Measurements from ENCODE around the gene CNGB1.
"Not testable (repeated sequence)": the region's sequence is repeated elsewhere in the genome, so short reads cannot be mapped to it uniquely, and the experiment has no call there.

Gene CNGB1

GRCh38 chr16:57917489-57917888 is 53.4 kb downstream of the CNGB1 start:
- H3K36me3 ChIP-seq (ENCODE audit: control insufficient read depth, insufficient read depth, low read length); H3K4me1 ChIP-seq (ENCODE audit: control insufficient read depth, insufficient read depth, low read length); H3K9me3 ChIP-seq (ENCODE audit: control insufficient read depth, insufficient read depth, low read length); H3K9ac ChIP-seq (ENCODE audit: low read depth, low read length); H3K4me3 ChIP-seq (ENCODE audit: low read depth, low read length); H3K27me3 ChIP-seq (ENCODE audit: control insufficient read depth, insufficient read depth, low read length): not testable (repeated sequence)

- H3K27me3 ChIP-seq (ENCODE audit: control insufficient read depth, insufficient read depth, low read length), result no peaks in the 10 kb centered on the region
- H3K4me1 ChIP-seq (ENCODE audit: control insufficient read depth, insufficient read depth, low read length), result no peaks in the 10 kb centered on the region
- no peaks in the 10 kb centered on the region for H3K9me3 ChIP-seq (ENCODE audit: control insufficient read depth, insufficient read depth, low read length)
- no peak overlapping the region for H3K4me3 ChIP-seq (ENCODE audit: low read depth, low read length)
- no peaks in the 10 kb centered on the region for H3K36me3 ChIP-seq (ENCODE audit: control insufficient read depth, insufficient read depth, low read length)
- H3K9ac ChIP-seq (ENCODE audit: low read depth, low read length), result no peak overlapping the region
Observed at GRCh38 chr16:57916735-57917438, 54.0 kb downstream of the CNGB1 start.

- Histone ChIP-seq H3K9ac (ENCODE audit: low read depth, low read length) (no peak overlapping the region), H3K4me3 (ENCODE audit: low read depth, low read length) (no peak overlapping the region), H3K36me3 (ENCODE audit: control insufficient read depth, insufficient read depth, low read length) (no peaks in the 10 kb centered on the region), H3K4me1 (ENCODE audit: control insufficient read depth, insufficient read depth, low read length) (no peaks in the 10 kb centered on the region), H3K27me3 (ENCODE audit: control insufficient read depth, insufficient read depth, low read length) (no peaks in the 10 kb centered on the region), H3K9me3 (ENCODE audit: control insufficient read depth, insufficient read depth, low read length) (no peaks in the 10 kb centered on the region)
Observed at GRCh38 chr16:57915811-57916488, 55.0 kb downstream of the CNGB1 start.

- no peaks in the 10 kb centered on the region for H3K4me1 ChIP-seq (ENCODE audit: control insufficient read depth, insufficient read depth, low read length)
- H3K4me3 ChIP-seq (ENCODE audit: low read depth, low read length), result no peak overlapping the region
- H3K9ac ChIP-seq (ENCODE audit: low read depth, low read length), result no peak overlapping the region
- no peaks in the 10 kb centered on the region for H3K9me3 ChIP-seq (ENCODE audit: control insufficient read depth, insufficient read depth, low read length)
- H3K36me3 ChIP-seq (ENCODE audit: control insufficient read depth, insufficient read depth, low read length), result no peaks in the 10 kb centered on the region
- H3K27me3 ChIP-seq (ENCODE audit: control insufficient read depth, insufficient read depth, low read length), result no peaks in the 10 kb centered on the region
Observed at GRCh38 chr16:57915267-57915666, 55.7 kb downstream of the CNGB1 start.

GRCh38 chr16:57914244-57915173 is 56.4 kb downstream of the CNGB1 start:
- Histone ChIP-seq H3K4me3 (ENCODE audit: low read depth, low read length) (no peak overlapping the region), H3K27me3 (ENCODE audit: control insufficient read depth, insufficient read depth, low read length) (no peaks in the 10 kb centered on the region), H3K9ac (ENCODE audit: low read depth, low read length) (no peak overlapping the region), H3K4me1 (ENCODE audit: control insufficient read depth, insufficient read depth, low read length) (no peaks in the 10 kb centered on the region), H3K36me3 (ENCODE audit: control insufficient read depth, insufficient read depth, low read length) (no peaks in the 10 kb centered on the region), H3K9me3 (ENCODE audit: control insufficient read depth, insufficient read depth, low read length) (no peaks in the 10 kb centered on the region)

- H3K4me3 ChIP-seq (ENCODE audit: low read depth, low read length), result no peak overlapping the region
- H3K27me3 ChIP-seq (ENCODE audit: control insufficient read depth, insufficient read depth, low read length), result no peaks in the 10 kb centered on the region
- no peaks in the 10 kb centered on the region for H3K36me3 ChIP-seq (ENCODE audit: control insufficient read depth, insufficient read depth, low read length)
- H3K4me1 ChIP-seq (ENCODE audit: control insufficient read depth, insufficient read depth, low read length), result no peaks in the 10 kb centered on the region
- no peak overlapping the region for H3K9ac ChIP-seq (ENCODE audit: low read depth, low read length)
- H3K9me3 ChIP-seq (ENCODE audit: control insufficient read depth, insufficient read depth, low read length), result no peaks in the 10 kb centered on the region
Observed at GRCh38 chr16:57912529-57913260, 58.2 kb downstream of the CNGB1 start.

GRCh38 chr16:57911743-57912142 is 59.2 kb downstream of the CNGB1 start:
- no peaks in the 10 kb centered on the region for H3K9me3 ChIP-seq (ENCODE audit: control insufficient read depth, insufficient read depth, low read length)
- H3K36me3 ChIP-seq (ENCODE audit: control insufficient read depth, insufficient read depth, low read length), result no peaks in the 10 kb centered on the region
- H3K4me1 ChIP-seq (ENCODE audit: control insufficient read depth, insufficient read depth, low read length), result no peaks in the 10 kb centered on the region
- no peaks in the 10 kb centered on the region for H3K27me3 ChIP-seq (ENCODE audit: control insufficient read depth, insufficient read depth, low read length)
- H3K4me3 ChIP-seq (ENCODE audit: low read depth, low read length), result no peak overlapping the region
- no peak overlapping the region for H3K9ac ChIP-seq (ENCODE audit: low read depth, low read length)

GRCh38 chr16:57910696-57911095 is 60.2 kb downstream of the CNGB1 start:
- no peaks in the 10 kb centered on the region for H3K27me3 ChIP-seq (ENCODE audit: control insufficient read depth, insufficient read depth, low read length)
- H3K9ac ChIP-seq (ENCODE audit: low read depth, low read length), result no peak overlapping the region
- no peaks in the 10 kb centered on the region for H3K4me1 ChIP-seq (ENCODE audit: control insufficient read depth, insufficient read depth, low read length)
- no peaks in the 10 kb centered on the region for H3K9me3 ChIP-seq (ENCODE audit: control insufficient read depth, insufficient read depth, low read length)
- H3K4me3 ChIP-seq (ENCODE audit: low read depth, low read length), result no peak overlapping the region
- H3K36me3 ChIP-seq (ENCODE audit: control insufficient read depth, insufficient read depth, low read length), result no peaks in the 10 kb centered on the region

GRCh38 chr16:57908409-57908987 is 62.4 kb downstream of the CNGB1 start:
- no peaks in the 10 kb centered on the region for H3K27me3 ChIP-seq (ENCODE audit: control insufficient read depth, insufficient read depth, low read length)
- H3K9me3 ChIP-seq (ENCODE audit: control insufficient read depth, insufficient read depth, low read length), result no peaks in the 10 kb centered on the region
- H3K4me3 ChIP-seq (ENCODE audit: low read depth, low read length), result no peak overlapping the region
- no peaks in the 10 kb centered on the region for H3K36me3 ChIP-seq (ENCODE audit: control insufficient read depth, insufficient read depth, low read length)
- no peaks in the 10 kb centered on the region for H3K4me1 ChIP-seq (ENCODE audit: control insufficient read depth, insufficient read depth, low read length)
- H3K9ac ChIP-seq (ENCODE audit: low read depth, low read length), result no peak overlapping the region

- H3K9me3 ChIP-seq (ENCODE audit: control insufficient read depth, insufficient read depth, low read length), result no peaks in the 10 kb centered on the region
- no peaks in the 10 kb centered on the region for H3K36me3 ChIP-seq (ENCODE audit: control insufficient read depth, insufficient read depth, low read length)
- no peaks in the 10 kb centered on the region for H3K4me1 ChIP-seq (ENCODE audit: control insufficient read depth, insufficient read depth, low read length)
- H3K27me3 ChIP-seq (ENCODE audit: control insufficient read depth, insufficient read depth, low read length), result no peaks in the 10 kb centered on the region
- no peak overlapping the region for H3K4me3 ChIP-seq (ENCODE audit: low read depth, low read length)
- no peak overlapping the region for H3K9ac ChIP-seq (ENCODE audit: low read depth, low read length)
Observed at GRCh38 chr16:57906382-57907316, 64.3 kb downstream of the CNGB1 start.

All from iPS-15b (cell line).